Spleen (tissue), 11 donors: ENCODE measurements around the gene CRACDL. TPM values are rescaled to one million over a fixed set of nuclear protein-coding genes. Genes with fewer than 3 reads are reported as not detected.

Experiments used
- DNase-seq: peaks from one replicate; pipeline ENCODE4 v3.0.0-alpha.2; 2020
- H3K27ac ChIP-seq, 8 donors: fragments of 200-600 bp; sonication (generic) in 7 of 8; 1 replicate in 4 of 8; 2 replicates in 4 of 8; pipeline versions ENCODE4 v1.5.0 to v1.8.0; 2016 to 2021; ENCODE audit warnings: inconsistent platforms in 4 of 8, mild to moderate bottlenecking in 4 of 8, moderate library complexity in 1 of 8
- H3K27me3 ChIP-seq, 7 donors: fragments of 200-600 bp; sonication (generic) in 6 of 7; replicated peaks in 1 of 7; 1 replicate in 4 of 7; 2 replicates in 3 of 7; pipeline versions ENCODE4 v1.5.0 to v1.8.0; 2016 to 2021; ENCODE audit warnings: inconsistent platforms in 3 of 7, mild to moderate bottlenecking in 1 of 7
- H3K36me3 ChIP-seq, 6 donors: fragments of 200-600 bp; sonication (generic) in 5 of 6; 1 replicate in 4 of 6; 2 replicates in 2 of 6; pipeline versions ENCODE4 v1.5.0 to v1.8.0; 2016 to 2021; ENCODE audit warnings: inconsistent platforms in 2 of 6
- H3K4me1 ChIP-seq, 6 donors: fragments of 200-600 bp; sonication (generic) in 5 of 6; 1 replicate in 3 of 6; 2 replicates in 3 of 6; pipeline versions ENCODE4 v1.5.0 to v1.8.0; 2016 to 2021; ENCODE audit warnings: inconsistent platforms in 3 of 6
- H3K4me3 ChIP-seq, 8 donors: fragments of 200-600 bp; sonication (generic) in 7 of 8; 1 replicate in 4 of 8; 2 replicates in 4 of 8; pipeline versions ENCODE4 v1.5.0 to v1.8.0; 2016 to 2021; ENCODE audit warnings: inconsistent platforms in 4 of 8, mild to moderate bottlenecking in 4 of 8, moderate library complexity in 2 of 8
- H3K9me3 ChIP-seq, 8 donors: fragments of 200-600 bp; sonication (generic) in 7 of 8; 1 replicate in 4 of 8; 2 replicates in 4 of 8; pipeline versions ENCODE4 v1.5.0 to v1.8.0; 2016 to 2021; ENCODE audit warnings: inconsistent platforms in 4 of 8
- CTCF ChIP-seq, 11 experiments: fragments of 200-600 bp in 7 of 11; fragments of 450-650 bp in 4 of 11; sonication (generic) in 4 of 11; IDR thresholded peaks in 8 of 11; conservative IDR thresholded peaks in 3 of 11; 1 replicate in 7 of 11; 2 replicates in 4 of 11; pipeline versions ENCODE4 v1.4.0 to v1.8.0; 2016 to 2021; ENCODE audit warnings: antibody characterized with exemption in 11 of 11, inconsistent platforms in 4 of 11, mild to moderate bottlenecking in 1 of 11
- POLR2A ChIP-seq, 3 donors: fragments of 450-650 bp; IDR thresholded peaks; one replicate each; pipeline ENCODE4 v1.5.1; 2017; ENCODE audit warnings: antibody characterized with exemption in 3 of 3, mild to moderate bottlenecking in 1 of 3
- POLR2AphosphoS5 ChIP-seq, 3 donors: sonication (generic); formaldehyde crosslinking; IDR thresholded peaks; one replicate each; pipeline ENCODE4 v1.5.1; 2017; ENCODE audit warnings: antibody characterized with exemption in 3 of 3
- WGBS, 5 donors: extraction: QIAGEN DNeasy Blood & Tissue Kit in 3 of 5; methylation state at CpG; one replicate each; pipeline versions ENCODE4 v1.1.5 to v1.1.7; 2013 to 2018; 5-methylcytosine and 5-hydroxymethylcytosine counted together
- intact Hi-C: fragments of 100-400 bp; cut with DNase I; formaldehyde crosslinking; loops from one replicate; pipeline ENCODE4 v1.15.0; 2023; ENCODE audit warnings: low total_unique reads
- polyA plus RNA-seq, 3 donors: library from polyadenylated mRNA; stranded (reverse); fragments of 200-250 nt; gene quantifications; one replicate each; pipeline ENCODE4 v1.2.1, GENCODE V29; 2013
- total RNA-seq, 7 donors: library from RNA; depleted of rRNA in 3 of 7; stranded (reverse); fragments of >200 nt in 3 of 7; fragmentation: NEBNext Ultra II Directional in 4 of 7; extraction: Animal tissue kit (Norgen Biotek cat#: 25700) in 4 of 7; gene quantifications; one replicate each; pipeline versions ENCODE4 v1.1.0 to v1.2.1, GENCODE V29; 2016 to 2021
- donor health status: healthy with polysubstance abuse.
- donor health status: DM: no; HTN: no; CAD: no; lungs with moderate emphysema.
- donor health status: DM: no; HTN: no; CAD: no.
- donor health status: Bipolar disorder and iron deficiency.
- donor health status: healthy.
- donor health status: DM: no; HTN: no; CAD: no.
- donor health status: DM: yes; HTN: yes; CAD: no.

The CRACDL gene
- total and polyA plus RNA-seq, 10 donors, result 0.52 to 5.1 (median 1.4) TPM

GRCh38 chr2:98929920-98930319, 6.1 kb downstream of the CRACDL start:
- H3K27me3 ChIP-seq, result peaks cover 0 to 19% (median 7%) of the 10 kb centered on the region in 7 donors
- H3K9me3 ChIP-seq, result no peaks in the 10 kb centered on the region
- no peak overlapping the region for H3K4me3 ChIP-seq
- DNase-seq, result no peak
- H3K36me3 ChIP-seq, result no peaks in the 10 kb centered on the region
- TF ChIP-seq POLR2AphosphoS5 (IDR thresholded peaks at IDR 0.05) (no peak), CTCF (IDR thresholded peaks at IDR 0.05 in 8 of 11, conservative IDR thresholded peaks at IDR 0.05 in 3 of 11) (no peak), POLR2A (IDR thresholded peaks at IDR 0.05) (no peak)
- intact Hi-C loops, result no loop called here
- 86 to 94% (median 90%) methylated on average over 15 of the region's 15 CpGs for WGBS, 5 donors
- H3K4me1 ChIP-seq, result peaks cover 0 to 10% (median 0%) of the 10 kb centered on the region in 6 donors
- no peak overlapping the region for H3K27ac ChIP-seq

GRCh38 chr2:98928242-98928641, 7.8 kb downstream of the CRACDL start:
- Histone ChIP-seq H3K27ac (no peak overlapping the region), H3K36me3 (no peaks in the 10 kb centered on the region), H3K4me3 (no peak overlapping the region), H3K4me1 (peaks cover 0 to 6% (median 0%) of the 10 kb centered on the region in 6 donors), H3K27me3 (peaks cover 0 to 13% (median 0%) of the 10 kb centered on the region in 7 donors), H3K9me3 (peaks cover 0 to 6% (median 0%) of the 10 kb centered on the region in 8 donors)
- no peak for DNase-seq
- no peak for TF ChIP-seq POLR2AphosphoS5 (IDR thresholded peaks at IDR 0.05)
- no peak for TF ChIP-seq CTCF (IDR thresholded peaks at IDR 0.05 in 8 of 11, conservative IDR thresholded peaks at IDR 0.05 in 3 of 11)
- TF ChIP-seq POLR2A (IDR thresholded peaks at IDR 0.05), result no peak
- intact Hi-C loops, result no loop called here
- 85 to 90% (median 88%) methylated on average over 10 of the region's 10 CpGs for WGBS, 5 donors

GRCh38 chr2:98927027-98927426, 9.0 kb downstream of the CRACDL start:
- WGBS, 5 donors, result 86 to 92% (median 88%) methylated on average over 13 of the region's 13 CpGs
- H3K4me3 ChIP-seq, result no peak overlapping the region
- TF ChIP-seq CTCF (IDR thresholded peaks at IDR 0.05 in 8 of 11, conservative IDR thresholded peaks at IDR 0.05 in 3 of 11), result no peak
- no peak for TF ChIP-seq POLR2AphosphoS5 (IDR thresholded peaks at IDR 0.05)
- no peak for TF ChIP-seq POLR2A (IDR thresholded peaks at IDR 0.05)
- H3K27me3 ChIP-seq, result peaks cover 0 to 9% (median 0%) of the 10 kb centered on the region in 7 donors
- H3K36me3 ChIP-seq, result no peaks in the 10 kb centered on the region
- no peak for DNase-seq
- H3K27ac ChIP-seq, result no peak overlapping the region
- peaks cover 0 to 8% (median 0%) of the 10 kb centered on the region in 8 donors for H3K9me3 ChIP-seq
- peaks cover 0 to 5% (median 0%) of the 10 kb centered on the region in 6 donors for H3K4me1 ChIP-seq
- intact Hi-C loops, result no loop called here

GRCh38 chr2:98926601-98927000, 9.4 kb downstream of the CRACDL start:
- WGBS, 5 donors, result 83 to 93% (median 91%) methylated on average over 12 of the region's 12 CpGs
- no peak for TF ChIP-seq POLR2A (IDR thresholded peaks at IDR 0.05)
- TF ChIP-seq CTCF (IDR thresholded peaks at IDR 0.05 in 8 of 11, conservative IDR thresholded peaks at IDR 0.05 in 3 of 11), result no peak
- TF ChIP-seq POLR2AphosphoS5 (IDR thresholded peaks at IDR 0.05), result no peak

More at GRCh38 chr2:98926601-98927000, 9.4 kb downstream of the CRACDL start:
- Histone ChIP-seq H3K4me3 (no peak overlapping the region), H3K27ac (no peak overlapping the region), H3K9me3 (peaks cover 0 to 8% (median 0%) of the 10 kb centered on the region in 8 donors), H3K4me1 (peaks cover 0 to under 1% (median 0%) of the 10 kb centered on the region in 6 donors), H3K27me3 (peaks cover 0 to 9% (median 0%) of the 10 kb centered on the region in 7 donors), H3K36me3 (no peaks in the 10 kb centered on the region)
- no peak for DNase-seq
- intact Hi-C loops, result no loop called here
